Measurements from ENCODE around the gene PSMB7. TPM values are rescaled to one million over a fixed set of nuclear protein-coding genes. Genes with fewer than 3 reads are reported as not detected.

The PSMB7 gene
- total RNA-seq, 1 experiment from 2014 or later: 216 TPM

GRCh38 chr9:124377551-124378406 is 37.5 kb downstream of the PSMB7 start:
- CTCF ChIA-PET: no interaction called here
- no peak overlapping the region for H3K27ac Mint-ChIP-seq (ENCODE audit: unreplicated experiment)

DNA sequence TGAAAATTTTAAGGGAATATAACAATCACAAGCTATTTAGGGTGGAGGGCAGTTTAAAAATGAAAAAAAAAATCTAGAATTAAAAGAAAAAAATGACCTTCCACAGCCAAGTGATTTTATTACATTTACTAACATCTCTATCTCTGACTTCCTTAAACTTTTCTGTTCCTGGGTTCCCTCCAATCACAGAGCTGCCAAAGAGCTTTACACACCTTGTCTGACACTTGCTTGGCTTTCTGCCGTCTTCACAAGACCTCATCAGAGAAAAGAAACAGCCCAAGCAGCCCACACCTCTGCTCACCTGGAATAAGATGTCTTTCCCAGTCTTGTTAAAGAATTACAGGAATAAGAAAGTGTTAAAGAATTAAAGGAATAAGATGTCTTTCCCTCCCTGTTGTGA is 38.9 kb downstream of the PSMB7 start:
- no TSS peak for BruUV-seq (replicated peaks)
- Mint-ChIP-seq H3K4me3 (ENCODE audit: unreplicated experiment) (no peak overlapping the region), H3K27ac (ENCODE audit: unreplicated experiment) (no peak overlapping the region), H3K27me3 (ENCODE audit: insufficient read depth, unreplicated experiment) (no peaks in the 10 kb centered on the region), H3K4me1 (ENCODE audit: low read depth, unreplicated experiment) (peaks cover 7% of the 10 kb centered on the region), H3K9me3 (ENCODE audit: unreplicated experiment) (no peaks in the 10 kb centered on the region), H3K36me3 (ENCODE audit: insufficient read depth, unreplicated experiment) (peaks cover 58% of the 10 kb centered on the region)
- Histone ChIP-seq H3K27me3 (replicated peaks; ENCODE audit: control insufficient read depth, insufficient read depth, low read length) (no peaks in the 10 kb centered on the region), H3K4me1 (no peaks in the 10 kb centered on the region), H3K4me3 (ENCODE audit: low read depth, low read length) (no peak overlapping the region), H3K9me3 (no peaks in the 10 kb centered on the region), H3K36me3 (ENCODE audit: control insufficient read depth, insufficient read depth, low read length) (no peaks in the 10 kb centered on the region; the same call in 1 of the 2 replicates)
- no peak for DNase-seq
- CTCF ChIA-PET: no interaction called here
- POLR2A ChIA-PET: no interaction called here
- TF ChIP-seq CTCF (IDR thresholded peaks at IDR 0.05; ENCODE audit: insufficient read depth in 1 of 2, low read depth in 1 of 2, low read length in 1 of 2, severe bottlenecking in 1 of 2, unreplicated experiment in 1 of 2): no peak
- intact Hi-C loops (cut with micrococcal nuclease; ENCODE audit: unreplicated experiment): no loop called here

More at GRCh38 chr9:124377551-124378406, 37.5 kb downstream of the PSMB7 start:
- TF ChIP-seq CTCF (IDR thresholded peaks at IDR 0.05; ENCODE audit: insufficient read depth in 1 of 2, low read depth in 1 of 2, low read length in 1 of 2, severe bottlenecking in 1 of 2, unreplicated experiment in 1 of 2): no peak
- Mint-ChIP-seq H3K9me3 (ENCODE audit: unreplicated experiment) (no peaks in the 10 kb centered on the region), H3K36me3 (ENCODE audit: insufficient read depth, unreplicated experiment) (peaks cover 58% of the 10 kb centered on the region), H3K4me3 (ENCODE audit: unreplicated experiment) (no peak overlapping the region), H3K27me3 (ENCODE audit: insufficient read depth, unreplicated experiment) (no peaks in the 10 kb centered on the region), H3K4me1 (ENCODE audit: low read depth, unreplicated experiment) (no peaks in the 10 kb centered on the region)
- Histone ChIP-seq H3K9me3 (no peaks in the 10 kb centered on the region), H3K4me1 (no peaks in the 10 kb centered on the region), H3K4me3 (ENCODE audit: low read depth, low read length) (no peak overlapping the region), H3K27me3 (replicated peaks; ENCODE audit: control insufficient read depth, insufficient read depth, low read length) (no peaks in the 10 kb centered on the region), H3K36me3 (ENCODE audit: control insufficient read depth, insufficient read depth, low read length) (no peaks in the 10 kb centered on the region; the same call in 1 of the 2 replicates)
- BruUV-seq (replicated peaks): no TSS peak
- no peak for DNase-seq
- intact Hi-C loops (cut with micrococcal nuclease; ENCODE audit: unreplicated experiment): no loop called here
- POLR2A ChIA-PET: no interaction called here

GRCh38 chr9:124375726-124376125 is 39.5 kb downstream of the PSMB7 start:
- Mint-ChIP-seq H3K27ac (ENCODE audit: unreplicated experiment) (no peak overlapping the region), H3K36me3 (ENCODE audit: insufficient read depth, unreplicated experiment) (peaks cover 56% of the 10 kb centered on the region), H3K4me3 (ENCODE audit: unreplicated experiment) (no peak overlapping the region), H3K4me1 (ENCODE audit: low read depth, unreplicated experiment) (peaks cover 8% of the 10 kb centered on the region), H3K9me3 (ENCODE audit: unreplicated experiment) (no peaks in the 10 kb centered on the region), H3K27me3 (ENCODE audit: insufficient read depth, unreplicated experiment) (no peaks in the 10 kb centered on the region)
- no peak for DNase-seq
- CTCF ChIA-PET: no interaction called here
- TF ChIP-seq CTCF (IDR thresholded peaks at IDR 0.05; ENCODE audit: insufficient read depth in 1 of 2, low read depth in 1 of 2, low read length in 1 of 2, severe bottlenecking in 1 of 2, unreplicated experiment in 1 of 2): no peak
- Histone ChIP-seq H3K9me3 (no peaks in the 10 kb centered on the region), H3K4me1 (no peaks in the 10 kb centered on the region), H3K4me3 (ENCODE audit: low read depth, low read length) (no peak overlapping the region), H3K27me3 (replicated peaks; ENCODE audit: control insufficient read depth, insufficient read depth, low read length) (no peaks in the 10 kb centered on the region), H3K36me3 (ENCODE audit: control insufficient read depth, insufficient read depth, low read length) (no peaks in the 10 kb centered on the region; the same call in 1 of the 2 replicates)
- POLR2A ChIA-PET: no interaction called here
- no TSS peak for BruUV-seq (replicated peaks)
- intact Hi-C loops (cut with micrococcal nuclease; ENCODE audit: unreplicated experiment): no loop called here
